NCI-H2029 (cell line): ENCODE results near the gene OR2G6.
"Not testable (repeated sequence)": the region's sequence is repeated elsewhere in the genome, so short reads cannot be mapped to it uniquely, and the experiment has no call there.

Source experiments
- DNase-seq: peaks from one replicate; lab custom pipeline; 2025; lab: John Stamatoyannopoulos, UW

Gene OR2G6

GRCh38 chr1:248574657-248575056 is 66.8 kb downstream of the OR2G6 start, which contains the start of gene OR2T34:
OR2T34 (minus strand) TSS chr1:248574757; CDS start chr1:248574757, 0 bp downstream.
- not testable (repeated sequence) for DNase-seq

- DNase-seq, result no peak
These were observed 68.5 kb downstream of the OR2G6 start for GRCh38 chr1:248576260-248576980.
